Measurements from ENCODE around the gene MVK. TPM values are rescaled to one million over a fixed set of nuclear protein-coding genes. Genes with fewer than 3 reads are reported as not detected.

The MVK gene
- total and polyA plus RNA-seq, 2 of the 4 experiments (the other 2 are of a cell fraction), result 6.6 to 11.5 TPM

- H3K36me3 ChIP-seq (ENCODE audit: control insufficient read depth, insufficient read depth, low read length), result no peaks in the 10 kb centered on the region
- ChIA-PET CTCF (no interaction called here), POLR2A (ENCODE audit: unreplicated experiment) (no interaction called here)
- H3K27ac ChIP-seq (ENCODE audit: insufficient read depth, low read length), result no peak overlapping the region
- no peak overlapping the region for H2BK5ac ChIP-seq (ENCODE audit: low read depth, low read length, poor library complexity, severe bottlenecking)
- H2BK20ac ChIP-seq (ENCODE audit: low read depth, low read length), result no peak overlapping the region
- no peak overlapping the region for H2BK15ac ChIP-seq (ENCODE audit: low read depth, low read length)
- in situ Hi-C loops (cut with MboI; ENCODE audit: low sequenced_read_pairs), result no loop called here
- no peaks in the 10 kb centered on the region for H3K79me1 ChIP-seq (ENCODE audit: low read depth in 1 of 2, low read length in 2 of 2)
- WGBS, 2 experiments (ENCODE audit: extremely low coverage in 2 of 2, insufficient read length in 1 of 2), result 78% methylated on average over 5 of the region's 8 CpGs; no CpG with 5 or more reads in 1 of the 2 experiments
- H2AFZ ChIP-seq (replicated peaks; ENCODE audit: low read length, poor library complexity), result no peak overlapping the region
- no peaks in the 10 kb centered on the region for H3K4me1 ChIP-seq (ENCODE audit: control insufficient read depth, insufficient read depth, low read length)
- H3K56ac ChIP-seq (ENCODE audit: extremely low read depth, insufficient read depth, low read length), result no peak overlapping the region
- no peak overlapping the region for H3K9ac ChIP-seq (ENCODE audit: low read depth, low read length)
- no TSS peak for BruUV-seq (replicated peaks)
- intact Hi-C loops (cut with micrococcal nuclease), result no loop called here
- H3K4ac ChIP-seq (ENCODE audit: low read depth, low read length), result no peak overlapping the region
- no peak for DNase-seq
- TF ChIP-seq NFE2L2 (IDR thresholded peaks at IDR 0.05; ENCODE audit: low read depth, low read length), result no peak
- TF ChIP-seq FOS (IDR thresholded peaks at IDR 0.05; ENCODE audit: low read depth, low read length), result no peak
- no peak for TF ChIP-seq RAD21 (IDR thresholded peaks at IDR 0.05; ENCODE audit: low read length)
- no peak for TF ChIP-seq MXI1 (IDR thresholded peaks at IDR 0.05; ENCODE audit: borderline replicate concordance, low read depth, low read length)
- TF ChIP-seq SMC3 (IDR thresholded peaks at IDR 0.05; ENCODE audit: low read depth, low read length), result no peak
- TF ChIP-seq CTCF (conservative IDR thresholded peaks at IDR 0.05; ENCODE audit: low read depth, low read length), result no peak
- no peak for TF ChIP-seq CEBPB (IDR thresholded peaks at IDR 0.05; ENCODE audit: low read depth, low read length)
- no peak for TF ChIP-seq CHD1 (IDR thresholded peaks at IDR 0.05; ENCODE audit: low read depth, low read length)
- no peak for TF ChIP-seq MAFK (IDR thresholded peaks at IDR 0.05; ENCODE audit: low read depth, low read length)
- no peak for TF ChIP-seq ELK1 (IDR thresholded peaks at IDR 0.05; ENCODE audit: borderline replicate concordance, low read depth, low read length)
- TF ChIP-seq POLR2A (IDR thresholded peaks at IDR 0.05; ENCODE audit: low read depth, low read length), result no peak
- TF ChIP-seq USF2 (IDR thresholded peaks at IDR 0.05; ENCODE audit: low read depth, low read length), result no peak
- no peak for TF ChIP-seq BHLHE40 (IDR thresholded peaks at IDR 0.05; ENCODE audit: low read depth, low read length)
- no peak for TF ChIP-seq MAZ (IDR thresholded peaks at IDR 0.05; ENCODE audit: borderline replicate concordance, low read depth, low read length)
- TF ChIP-seq RCOR1 (IDR thresholded peaks at IDR 0.05; ENCODE audit: insufficient replicate concordance, low read length), result no peak
- no peak for TF ChIP-seq RFX5 (IDR thresholded peaks at IDR 0.05; ENCODE audit: low read depth, low read length)
- no peaks in the 10 kb centered on the region; the same call in 1 of the 2 replicates for H3K9me1 ChIP-seq (ENCODE audit: insufficient read depth, low read length)
- H3K23ac ChIP-seq (ENCODE audit: low read depth, low read length), result no peak overlapping the region
- H3K27me3 ChIP-seq (ENCODE audit: control insufficient read depth, insufficient read depth, low read length), result peaks cover 18% of the 10 kb centered on the region
- dilution Hi-C loops (cut with HindIII; ENCODE audit: low sequenced_read_pairs, unreplicated experiment), result no loop called here
- no peak overlapping the region for H2AK5ac ChIP-seq (ENCODE audit: low read depth, low read length)
- no peak overlapping the region for H4K8ac ChIP-seq (ENCODE audit: low read depth in 2 of 2, low read length in 2 of 2)
- H4K5ac ChIP-seq (ENCODE audit: low read depth, low read length), result no peak overlapping the region
- no peaks in the 10 kb centered on the region for H4K20me1 ChIP-seq (ENCODE audit: insufficient read depth, low read length)
- no peak overlapping the region for H3K14ac ChIP-seq (replicated peaks; ENCODE audit: low read depth, low read length)
- H3K4me2 ChIP-seq (ENCODE audit: low read depth, low read length), result no peak overlapping the region
- no peak overlapping the region for H2BK120ac ChIP-seq (ENCODE audit: low read depth, low read length)
- H3K18ac ChIP-seq (ENCODE audit: low read depth, low read length), result no peak overlapping the region
- no peaks in the 10 kb centered on the region for H3K9me3 ChIP-seq (ENCODE audit: control insufficient read depth, insufficient read depth, low read length)
- no peak overlapping the region for H4K91ac ChIP-seq (ENCODE audit: insufficient read depth, low read depth, low read length)
- H2AK9ac ChIP-seq (replicated peaks; ENCODE audit: low read depth, low read length, poor library complexity), result peak overlapping the region; percentile 42
- no peak overlapping the region for H3K4me3 ChIP-seq (ENCODE audit: insufficient read depth, low read depth, low read length)
- ATAC-seq (ENCODE audit: low read depth), result no peak
Measured at GRCh38 chr12:109624467-109624866, 50.9 kb downstream of the MVK start.
